KG1 (cell line): ENCODE data around the gene ITIH5.
"Not testable (repeated sequence)": the region's sequence is repeated elsewhere in the genome, so short reads cannot be mapped to it uniquely, and the experiment has no call there.

ENCODE experiments used
- DNase-seq: peaks from one replicate; lab custom pipeline; 2025; lab: John Stamatoyannopoulos, UW

The ITIH5 gene

DNA sequence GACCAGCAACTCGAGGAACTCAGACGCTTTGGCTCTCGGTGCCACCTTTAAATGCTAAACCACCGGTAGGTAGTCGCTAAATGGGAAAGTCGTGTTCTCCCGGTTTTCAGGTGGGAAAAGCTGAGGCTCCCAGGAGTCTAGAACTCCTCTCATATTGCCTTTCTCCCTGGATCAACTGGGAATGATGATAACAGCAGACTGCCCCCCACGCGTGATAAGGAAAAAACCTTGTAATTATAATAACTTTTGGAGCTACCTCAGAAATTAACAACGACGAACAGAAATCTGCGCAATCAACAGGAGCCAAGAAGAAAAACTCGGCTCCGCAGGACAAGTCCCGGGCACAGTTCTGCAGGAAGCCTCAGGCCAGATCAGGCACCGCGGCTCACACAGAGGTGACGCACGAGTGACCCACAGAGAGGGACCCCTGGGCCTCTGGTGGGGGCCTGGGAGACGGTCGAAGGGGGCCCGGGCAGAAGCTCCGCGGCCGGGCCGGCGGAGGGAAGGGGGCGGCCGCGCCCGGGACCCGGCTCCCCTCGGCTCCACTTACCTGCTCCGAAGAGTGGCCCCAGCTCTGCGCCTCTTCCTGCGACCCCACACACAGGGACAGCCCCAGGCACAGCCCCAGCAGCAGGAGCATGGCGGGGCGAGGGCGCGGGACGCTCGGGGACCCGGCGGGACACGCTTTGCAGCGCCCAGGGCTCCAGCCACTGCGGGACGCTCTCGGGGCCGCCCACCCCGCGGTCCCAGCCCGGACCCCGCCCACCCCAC lies at the start of gene ITIH5:
Gene ITIH5 (minus strand): TSS at position 714 of the 771 bp plus-strand sequence. CDS start 74 bp downstream, at position 640.
- no peak for DNase-seq

DNA sequence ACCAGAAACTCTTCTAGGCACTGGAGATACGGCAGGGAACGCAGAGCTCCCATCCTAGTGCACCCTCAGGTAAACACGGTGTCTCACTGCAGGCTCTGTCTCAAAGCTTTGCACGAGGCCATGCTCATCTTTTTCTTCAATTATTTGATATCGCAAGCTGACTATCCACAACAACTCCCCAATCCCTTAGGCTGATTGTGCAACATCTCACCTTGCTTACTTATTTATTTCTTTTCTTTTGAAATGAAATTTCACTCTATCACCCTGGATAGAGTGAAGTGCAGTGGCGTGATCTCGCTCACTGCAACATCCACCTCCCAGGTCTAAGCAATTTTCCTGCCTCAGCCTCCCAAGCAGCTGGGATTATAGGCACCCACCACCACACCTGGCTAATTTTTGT lies 48.7 kb upstream of the ITIH5 start:
- no peak for DNase-seq

DNA sequence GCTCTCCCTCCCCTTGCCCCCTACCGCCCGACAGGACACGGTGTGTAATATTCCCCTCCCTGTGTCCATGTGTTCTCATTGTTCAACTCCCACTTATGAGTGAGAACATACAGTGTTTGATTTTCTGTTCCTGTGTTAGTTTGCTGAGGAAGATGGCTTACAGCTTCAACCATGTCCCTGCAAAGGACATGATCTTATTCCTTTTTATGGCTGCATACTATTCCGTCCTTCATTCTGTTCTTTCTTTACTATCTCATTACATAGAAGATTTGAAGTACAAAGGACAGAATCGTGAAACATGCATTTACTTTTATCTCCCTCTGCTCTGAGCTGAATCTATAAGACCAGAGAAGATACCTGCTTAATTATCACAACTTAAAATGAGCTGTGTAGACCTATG lies 44.3 kb upstream of the ITIH5 start:
- DNase-seq, result not testable (repeated sequence)

DNA sequence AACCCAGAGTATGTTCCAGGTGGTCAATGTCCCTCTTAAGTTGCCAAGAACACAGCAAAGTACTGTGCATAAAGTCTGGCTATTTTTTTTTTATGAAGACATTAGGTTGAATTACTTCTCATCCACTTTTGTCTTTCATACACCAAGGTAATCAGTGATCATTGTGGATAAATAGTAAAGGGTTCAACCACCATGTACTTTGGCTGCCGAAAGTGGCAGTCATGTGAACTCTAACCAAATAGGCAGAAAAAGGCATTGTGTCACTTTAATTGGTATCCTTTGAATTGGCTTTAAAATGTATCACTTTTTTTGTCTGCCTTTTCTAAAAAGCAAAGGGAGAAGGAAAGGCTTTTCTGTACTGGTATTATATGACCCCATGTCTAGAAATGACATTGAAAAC lies 43.7 kb upstream of the ITIH5 start:
- DNase-seq, result no peak

DNA sequence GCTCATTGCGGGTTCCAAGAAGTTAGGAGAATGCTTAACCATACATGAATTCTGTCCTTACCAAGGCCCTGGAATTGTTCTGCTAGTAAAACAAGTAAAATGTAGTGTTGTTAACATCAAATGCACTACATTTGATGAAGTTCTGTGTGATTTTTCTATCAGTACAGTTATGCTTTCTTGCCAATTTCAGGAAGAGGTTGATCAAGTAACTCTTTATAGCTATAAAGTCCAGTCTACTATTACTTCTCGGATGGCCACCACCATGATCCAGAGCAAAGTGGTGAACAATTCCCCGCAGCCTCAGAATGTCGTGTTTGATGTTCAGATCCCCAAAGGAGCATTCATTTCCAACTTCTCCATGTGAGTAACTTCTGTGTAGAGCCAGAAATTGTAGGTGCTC lies 42.1 kb upstream of the ITIH5 start:
- DNase-seq, result no peak

DNA sequence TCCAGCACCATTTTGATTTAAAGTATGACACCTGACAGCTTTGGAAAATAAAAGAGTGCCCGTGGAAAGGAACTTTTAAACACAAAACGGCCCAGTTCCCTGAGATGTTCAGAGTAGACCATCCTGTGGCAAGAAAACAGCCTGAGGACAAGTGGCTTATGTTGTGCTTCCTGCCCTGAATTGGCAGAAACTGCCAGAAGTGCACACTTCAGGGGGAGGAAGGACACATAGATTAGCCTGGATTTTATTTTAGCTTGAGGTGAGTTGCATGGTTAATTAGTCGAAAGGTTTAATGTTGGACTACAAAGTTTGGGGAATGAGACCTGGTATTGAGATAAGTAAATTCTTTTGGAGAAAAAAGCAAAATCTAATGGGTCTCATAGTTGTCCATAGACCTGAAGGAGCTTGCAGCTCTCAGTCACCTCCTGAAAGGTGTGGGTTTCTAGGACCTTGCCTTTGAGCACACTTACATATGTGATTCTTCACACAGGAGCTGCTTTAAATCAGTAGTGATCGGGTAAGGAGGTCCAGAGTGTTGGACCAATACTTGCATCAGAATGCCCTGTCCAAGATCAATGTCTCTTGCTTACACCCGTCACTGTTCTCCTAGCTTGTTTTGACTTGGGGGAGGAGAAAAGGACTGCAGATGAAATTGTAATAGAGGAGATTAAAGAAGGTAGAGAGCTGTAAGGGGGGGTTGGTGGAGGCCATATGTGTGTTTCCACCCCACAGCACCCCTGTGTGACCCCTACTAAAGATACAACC lies 41.3 kb upstream of the ITIH5 start:
- DNase-seq, result no peak

DNA sequence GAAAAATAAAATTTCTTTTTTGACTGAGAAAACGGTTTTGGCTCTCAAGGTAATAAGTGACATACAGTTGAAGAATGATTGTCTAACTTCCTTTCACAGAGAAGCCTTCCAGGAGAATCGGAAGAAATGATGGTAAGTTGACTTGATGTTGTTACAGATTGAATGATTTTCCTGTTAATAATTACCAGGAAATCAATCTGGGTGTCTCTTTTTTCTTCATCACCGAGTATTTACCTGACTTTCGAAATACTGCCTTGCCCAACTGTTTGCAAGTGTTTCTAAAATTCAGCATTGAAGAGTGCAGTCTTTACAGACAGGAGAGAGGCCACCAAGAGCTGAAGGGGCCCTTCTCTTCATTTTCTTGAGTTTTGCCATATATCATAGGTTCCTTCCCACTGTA lies 40.3 kb upstream of the ITIH5 start:
- no peak for DNase-seq

DNA sequence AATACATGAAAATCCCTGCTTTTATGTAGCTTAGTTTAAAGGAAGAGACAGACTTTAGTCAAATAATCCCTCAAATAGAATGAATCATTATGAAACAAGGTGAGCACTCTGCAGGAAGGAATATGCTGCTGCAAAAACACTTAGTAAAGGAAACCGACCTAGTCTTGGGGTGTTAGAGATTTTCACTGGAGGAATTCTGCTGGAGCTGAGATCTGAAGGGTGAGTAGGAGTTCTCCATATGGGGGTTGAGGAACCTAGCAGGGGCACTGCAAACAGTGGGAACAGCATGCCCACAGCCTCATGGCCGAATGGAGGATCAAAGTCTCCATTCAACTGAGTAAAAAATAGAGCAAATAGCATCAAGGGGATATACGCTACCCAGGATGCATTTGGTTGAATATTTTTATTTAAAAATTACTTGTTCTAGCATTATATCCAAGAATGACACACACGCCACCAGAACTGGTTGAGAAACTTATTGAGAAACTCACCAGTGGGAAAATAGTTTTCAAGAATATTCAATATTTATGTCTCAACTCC lies 39.8 kb upstream of the ITIH5 start:
- no peak for DNase-seq

DNA sequence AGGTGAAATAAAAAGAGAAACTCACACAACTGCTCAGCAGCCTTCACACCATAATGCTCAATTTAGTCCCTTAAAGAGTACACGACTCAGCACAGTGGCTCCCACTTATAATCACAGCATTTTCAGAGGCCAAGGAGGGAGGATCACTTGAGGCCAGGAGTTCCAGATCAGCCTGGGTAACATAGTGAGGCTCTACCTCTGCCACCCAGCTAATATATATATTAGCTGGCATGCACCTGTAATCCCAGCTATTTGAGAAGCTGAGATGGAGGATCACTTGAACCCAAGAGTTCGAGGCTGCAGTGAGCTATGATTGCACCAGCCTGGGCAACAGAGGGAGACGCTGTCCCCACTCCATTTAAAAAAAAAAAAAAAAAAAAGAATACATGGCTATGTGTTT lies 38.6 kb upstream of the ITIH5 start:
- no peak for DNase-seq

DNA sequence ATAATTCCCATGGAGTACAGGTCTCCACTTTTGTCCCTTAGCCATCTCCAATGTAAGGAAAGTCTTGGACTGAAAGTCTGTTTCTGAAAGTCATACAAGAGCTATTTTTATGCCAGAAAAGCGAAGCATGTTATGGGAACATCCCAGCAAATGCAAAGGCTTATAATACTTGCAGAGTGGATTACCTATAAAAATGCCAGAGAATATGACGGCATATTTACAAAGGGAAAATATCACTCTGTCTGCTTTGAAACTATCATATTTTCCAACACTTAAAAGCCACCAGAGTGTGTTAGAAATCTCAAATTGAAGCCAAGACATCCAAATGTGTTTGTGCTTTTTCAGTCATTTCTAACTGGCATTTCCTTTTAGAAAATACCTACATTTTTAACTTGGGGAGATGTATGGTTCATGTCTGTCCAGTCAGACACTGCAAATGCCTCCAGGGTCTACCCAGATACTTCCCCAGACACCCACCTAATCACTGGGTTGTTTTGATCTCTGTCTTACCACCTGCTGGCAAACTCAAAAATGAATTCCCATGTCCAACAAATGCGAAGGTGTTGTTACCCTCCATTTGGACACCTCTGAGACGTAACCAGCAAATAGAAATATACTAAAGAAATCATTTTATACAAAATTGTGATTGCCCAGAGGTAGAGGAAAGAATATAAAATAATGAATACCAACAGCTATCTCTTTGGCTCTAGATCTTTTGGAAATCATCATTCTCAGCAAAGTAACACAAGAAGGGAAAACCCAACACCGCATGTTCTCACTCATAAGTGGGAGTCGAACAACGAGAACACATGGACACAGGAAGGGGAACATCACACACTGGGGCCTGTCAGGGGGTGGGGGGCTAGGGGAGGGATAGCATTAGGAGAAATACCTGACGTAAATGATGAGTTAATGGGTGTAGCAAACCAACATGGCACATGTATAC lies 37.6 kb upstream of the ITIH5 start:
- DNase-seq, result no peak

DNA sequence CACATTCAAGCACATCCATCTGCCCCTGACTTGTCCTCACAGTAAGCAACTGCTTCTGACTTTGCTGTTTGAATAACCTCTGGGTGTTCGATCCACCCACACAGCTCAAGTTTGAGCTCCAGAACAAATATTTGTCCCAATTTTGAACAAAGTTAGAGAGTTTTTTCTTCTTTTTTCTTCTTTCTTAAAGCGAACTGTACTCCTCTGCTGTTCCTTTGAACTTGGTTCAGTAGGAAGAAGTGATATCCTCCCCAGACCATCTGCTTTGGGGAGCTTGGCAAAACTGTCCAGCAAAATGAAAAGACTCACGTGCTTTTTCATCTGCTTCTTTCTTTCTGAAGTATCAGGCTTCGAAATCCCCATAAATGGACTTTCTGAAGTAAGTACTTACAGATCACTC lies 36.4 kb upstream of the ITIH5 start, which contains the start of gene ITIH2:
Gene ITIH2 (plus strand): TSS at position 177 of the 400 bp plus-strand sequence. CDS start 119 bp downstream, at position 296.
- DNase-seq, result no peak

DNA sequence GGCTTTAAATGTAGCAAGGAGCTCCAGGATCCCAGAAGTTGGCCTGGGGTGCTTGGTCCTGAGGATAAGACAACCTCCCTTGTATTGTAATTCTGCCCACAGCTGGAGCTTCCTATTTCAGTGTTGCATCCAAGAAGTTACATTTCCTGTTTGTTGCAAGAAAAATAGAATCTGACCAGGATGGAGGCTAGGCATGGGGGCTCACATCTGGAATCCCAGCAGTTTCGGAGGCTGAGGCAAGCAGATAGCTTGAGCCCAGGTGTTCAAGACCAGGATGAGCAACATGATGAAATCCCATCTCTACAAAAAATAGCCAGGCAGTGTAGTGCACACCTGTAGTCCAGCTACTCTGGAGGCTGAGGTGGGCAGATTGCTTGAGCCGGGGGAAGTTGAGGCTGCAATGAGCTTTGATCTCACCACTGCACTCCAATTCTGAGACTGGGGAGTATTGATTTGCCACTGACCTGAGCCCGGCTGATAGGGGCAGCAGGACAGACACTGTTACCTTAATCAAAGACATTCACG lies 35.6 kb upstream of the ITIH5 start:
- DNase-seq, result no peak

DNA sequence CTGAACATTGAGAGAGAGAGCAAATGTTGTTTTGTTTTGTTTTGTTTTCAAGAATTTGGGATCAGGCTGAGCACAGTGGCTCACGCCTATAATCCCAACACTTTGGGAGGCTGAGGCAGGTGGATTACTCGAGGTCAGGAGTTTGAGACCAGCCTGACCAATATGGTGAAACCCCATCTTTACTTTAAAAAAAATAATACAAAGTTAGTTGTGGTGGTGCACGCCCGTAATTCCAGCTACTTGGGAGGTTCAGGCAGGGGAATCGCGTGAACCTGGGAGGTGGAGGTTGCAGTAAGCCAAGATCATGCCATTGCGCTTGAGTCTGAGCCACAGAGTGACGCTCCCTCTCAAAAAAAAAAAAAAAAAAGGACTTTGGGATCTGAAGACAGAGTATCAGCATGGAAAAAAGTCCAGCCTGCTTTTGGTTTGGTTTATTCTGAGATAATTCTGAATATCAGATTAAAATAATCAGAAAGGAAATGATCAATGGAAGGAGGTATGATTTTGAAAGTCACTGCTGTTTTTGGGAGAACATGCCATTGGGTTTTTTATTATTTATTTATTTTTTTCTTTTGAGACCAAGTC lies 34.5 kb upstream of the ITIH5 start:
- no peak for DNase-seq

DNA sequence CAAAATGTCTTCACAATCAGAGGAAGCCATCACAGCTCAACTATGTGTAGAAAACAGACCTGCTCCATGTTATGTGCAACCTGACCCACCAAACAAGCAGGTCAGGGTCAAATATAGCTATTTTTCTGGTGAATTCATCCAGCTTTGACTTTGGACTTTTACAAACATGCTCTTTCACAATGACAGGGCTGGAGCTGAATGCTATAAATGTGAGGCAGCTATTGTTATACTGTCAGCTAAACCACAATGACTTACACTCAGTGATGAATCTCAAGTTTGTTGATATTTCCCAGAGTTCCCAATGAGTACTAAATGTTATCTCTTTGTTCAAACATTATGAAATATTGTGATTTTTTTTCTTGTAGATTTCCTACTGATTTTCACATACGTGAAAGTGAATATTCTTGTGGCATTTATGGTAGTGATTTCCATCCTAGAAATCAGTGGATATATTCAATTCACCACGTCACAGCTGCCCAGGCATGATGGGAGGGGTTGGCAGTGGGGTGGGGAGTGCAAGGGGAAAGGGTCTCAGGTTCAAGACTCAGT lies 33.9 kb upstream of the ITIH5 start:
- DNase-seq, result no peak

DNA sequence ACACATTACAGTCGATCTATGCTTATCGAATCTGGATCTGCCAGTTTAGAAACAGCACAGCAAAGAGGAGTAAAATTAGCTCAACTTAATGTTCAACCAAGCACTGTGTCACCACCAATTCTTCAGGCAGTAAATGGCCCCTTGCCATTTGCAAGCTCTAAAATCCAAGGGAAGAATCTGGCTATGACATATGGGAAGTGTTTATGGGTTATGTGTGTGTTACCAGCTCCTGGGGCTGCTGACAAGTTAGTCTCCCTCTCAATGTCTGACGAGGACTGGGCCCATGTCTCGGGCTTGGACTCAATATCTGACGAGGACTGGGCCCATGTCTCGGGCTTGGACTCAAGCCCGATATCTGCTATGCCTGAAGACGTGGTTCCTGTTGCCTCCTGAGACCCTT lies 30.7 kb upstream of the ITIH5 start:
- no peak for DNase-seq

DNA sequence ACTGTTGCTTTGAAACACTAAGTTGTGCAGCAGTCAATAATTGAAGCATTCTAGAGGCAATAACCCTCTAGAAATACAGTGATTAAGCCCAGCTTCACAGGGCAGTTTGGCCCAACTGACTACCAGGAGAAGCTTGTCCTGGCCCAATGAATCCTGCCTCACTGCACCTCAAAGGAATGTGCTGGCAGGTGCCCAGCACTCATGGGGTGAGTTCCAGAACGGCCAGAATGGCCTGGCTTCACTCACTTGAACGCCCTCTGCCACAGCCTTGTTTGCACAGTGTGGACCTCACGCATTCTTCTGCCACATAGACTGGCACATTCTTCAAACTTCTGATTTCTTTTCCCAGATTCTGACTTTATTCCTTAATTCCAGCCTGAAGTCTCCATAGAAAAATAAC lies 29.8 kb upstream of the ITIH5 start:
- DNase-seq, result no peak

DNA sequence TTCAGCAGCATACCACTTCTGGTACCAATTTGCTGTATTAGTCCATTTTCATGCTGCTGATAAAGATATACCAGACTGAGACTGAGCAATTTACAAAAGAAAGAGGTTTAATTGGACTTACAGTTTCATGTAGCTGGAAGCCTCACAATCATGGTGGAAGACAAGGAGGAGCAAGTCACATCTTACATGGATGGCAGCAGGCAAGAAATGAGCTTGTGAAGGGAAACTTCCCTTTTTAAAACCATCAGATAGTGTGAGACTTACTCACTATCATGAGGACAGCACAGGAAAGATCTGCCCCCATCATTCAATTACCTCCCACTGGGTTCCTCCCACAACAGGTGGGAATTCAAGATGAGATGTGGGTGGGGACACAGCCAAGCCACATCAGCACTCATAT lies 26.4 kb upstream of the ITIH5 start:
- DNase-seq, result not testable (repeated sequence)

DNA sequence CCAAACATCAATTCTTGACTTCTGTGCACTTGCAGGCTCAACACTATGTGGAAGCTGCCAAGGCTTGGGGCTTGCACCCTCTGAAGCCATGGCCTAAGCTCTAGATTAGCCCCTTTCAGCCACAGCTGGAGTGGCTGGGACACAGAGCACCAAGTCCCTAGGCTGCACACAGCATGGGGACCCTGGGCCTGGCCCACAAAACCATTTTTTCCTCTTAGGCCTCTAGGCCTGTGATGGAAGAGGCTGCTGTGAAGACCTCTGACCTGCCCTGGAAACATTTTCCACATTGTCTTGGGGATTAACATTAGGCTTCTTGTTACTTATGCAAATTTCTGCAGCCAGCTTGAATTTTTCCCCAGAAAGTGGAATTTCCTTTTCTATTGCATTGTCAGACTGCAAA lies 25.6 kb upstream of the ITIH5 start:
- not testable (repeated sequence) for DNase-seq

DNA sequence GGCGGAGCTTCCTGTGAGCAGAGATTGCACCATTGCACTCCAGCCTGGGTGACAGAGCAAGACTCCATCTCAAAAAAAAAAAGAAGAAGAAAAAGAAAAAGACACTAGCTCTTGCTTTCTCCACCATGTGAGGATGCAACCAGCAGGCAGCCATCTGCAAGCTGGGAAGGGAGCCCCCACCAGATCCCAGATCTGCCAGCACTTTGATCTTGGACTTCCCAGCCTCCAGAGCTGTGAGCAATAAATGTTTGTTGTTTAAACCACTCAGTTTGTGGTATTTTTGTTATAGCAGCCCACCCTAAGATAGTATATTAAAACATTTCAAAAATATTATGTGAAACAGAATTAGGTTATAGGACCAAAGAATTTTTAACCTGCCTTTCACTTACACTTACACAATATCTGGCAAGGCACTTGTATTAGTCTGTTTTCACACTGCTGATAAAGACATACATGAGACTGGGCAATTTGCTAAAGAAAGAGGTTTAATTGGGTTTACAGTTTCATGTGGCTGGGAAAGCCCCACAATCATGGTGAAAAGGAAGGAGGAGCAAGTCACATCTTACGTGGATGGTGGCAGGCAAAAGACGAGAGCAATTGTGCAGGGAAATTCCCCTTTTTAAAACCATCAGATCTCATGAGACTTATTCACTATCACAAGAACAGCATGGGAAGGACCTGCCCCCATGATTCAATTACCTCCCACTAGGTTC lies 24.3 kb upstream of the ITIH5 start:
- DNase-seq, result not testable (repeated sequence)

DNA sequence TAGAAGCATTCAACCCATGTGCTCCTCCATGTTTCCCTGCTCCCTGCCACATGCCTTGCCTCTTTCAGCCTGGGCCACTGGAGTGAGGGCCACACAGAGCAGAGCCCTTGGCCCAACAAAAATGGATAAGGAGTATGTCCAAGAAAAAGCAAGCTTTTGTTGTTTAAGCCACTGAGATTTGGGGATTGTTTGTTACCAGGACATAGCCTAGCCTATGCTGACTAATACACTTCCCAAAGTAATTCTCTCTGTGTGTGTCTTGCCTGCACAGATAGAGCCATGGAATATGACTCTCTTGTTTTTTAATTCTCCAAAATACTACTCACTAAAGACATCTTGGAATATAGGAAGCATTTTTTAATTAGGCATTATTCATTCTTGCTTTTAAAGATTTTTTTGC lies 22.8 kb upstream of the ITIH5 start:
- DNase-seq, result no peak
